ENCODE data around the gene RAB22A.

RAB22A gene

GRCh38 chr20:58309591-58310290 lies at the start of gene RAB22A:
RAB22A (plus strand) TSS chr20:58309715; CDS start chr20:58309977, 262 bp downstream.
- DNase-seq (ENCODE audit: low read depth), result peak; percentile 73

- DNase-seq (ENCODE audit: low read depth), result no peak
Measured at GRCh38 chr20:58260006-58260405, 49.5 kb upstream of the RAB22A start.

GRCh38 chr20:58261660-58262059 lies 47.9 kb upstream of the RAB22A start:
- DNase-seq (ENCODE audit: low read depth), result no peak

- no peak for DNase-seq (ENCODE audit: low read depth)
Measured at GRCh38 chr20:58264271-58264670, 45.2 kb upstream of the RAB22A start.

GRCh38 chr20:58267389-58268215 lies 41.9 kb upstream of the RAB22A start:
- DNase-seq (ENCODE audit: low read depth), result no peak

GRCh38 chr20:58268421-58268821 lies 41.1 kb upstream of the RAB22A start:
- DNase-seq (ENCODE audit: low read depth), result no peak

- no peak for DNase-seq (ENCODE audit: low read depth)
Measured at GRCh38 chr20:58268936-58269619, 40.4 kb upstream of the RAB22A start.

- no peak for DNase-seq (ENCODE audit: low read depth)
Measured at GRCh38 chr20:58271606-58272351, 37.7 kb upstream of the RAB22A start.

GRCh38 chr20:58274384-58274783 lies 35.1 kb upstream of the RAB22A start:
- no peak for DNase-seq (ENCODE audit: low read depth)

GRCh38 chr20:58277107-58277506 lies 32.4 kb upstream of the RAB22A start:
- DNase-seq (ENCODE audit: low read depth), result no peak

GRCh38 chr20:58277578-58278472 lies 31.7 kb upstream of the RAB22A start:
- DNase-seq (ENCODE audit: low read depth), result no peak

- DNase-seq (ENCODE audit: low read depth), result no peak
Measured at GRCh38 chr20:58286729-58287128, 22.8 kb upstream of the RAB22A start.

- DNase-seq (ENCODE audit: low read depth), result no peak
Measured at GRCh38 chr20:58287638-58288037, 21.9 kb upstream of the RAB22A start.

- no peak for DNase-seq (ENCODE audit: low read depth)
Measured at GRCh38 chr20:58289143-58289542, 20.4 kb upstream of the RAB22A start.

- no peak for DNase-seq (ENCODE audit: low read depth)
Measured at GRCh38 chr20:58293453-58293852, 16.1 kb upstream of the RAB22A start.

- DNase-seq (ENCODE audit: low read depth), result no peak
Measured at GRCh38 chr20:58294497-58295455, 14.7 kb upstream of the RAB22A start.

- DNase-seq (ENCODE audit: low read depth), result no peak
Measured at GRCh38 chr20:58296051-58296837, 13.3 kb upstream of the RAB22A start.

- no peak for DNase-seq (ENCODE audit: low read depth)
Measured at GRCh38 chr20:58297394-58297793, 12.1 kb upstream of the RAB22A start.

GRCh38 chr20:58300321-58300720 lies 9.2 kb upstream of the RAB22A start:
- DNase-seq (ENCODE audit: low read depth), result no peak
